PC-3 (cell line): ENCODE results near the gene CAT. TPM values are rescaled to one million over a fixed set of nuclear protein-coding genes. Genes with fewer than 3 reads are reported as not detected.

Experiments used
- ATAC-seq: fragments of 200-7000 bp; cut with Tn5 transposase; 2 replicates; pipeline ENCODE4 v1.9.1; 2020; ENCODE audit warnings: mild to moderate bottlenecking, moderate library complexity
- BruUV-seq: library from RNA; stranded (reverse); fragments of 400-500 nt; replicated peaks from 2 replicates; lab custom pipeline; 2021; lab: Mats Ljungman, UMichigan
- CTCF ChIA-PET: fragments of 300-600 bp; sonication (Branson Sonifier 250); formaldehyde crosslinking; loops from one replicate; lab custom pipeline; 2022; ENCODE audit warnings: antibody characterized with exemption; lab: Charles Lee
- POLR2A ChIA-PET: fragments of 300-600 bp; sonication (Branson Sonifier 250); formaldehyde crosslinking; loops from one replicate; lab custom pipeline; 2022; ENCODE audit warnings: antibody characterized with exemption; ENCODE audit not compliant: unreplicated experiment; lab: Charles Lee
- DNase-seq: peaks from one replicate; pipeline ENCODE4 v3.0.0-alpha.2; 2015
- H2AFZ ChIP-seq: fragments of 300-600 bp; sonication (generic); 2 replicates; pipeline ENCODE4 v1.6.0; 2016; ENCODE audit warnings: antibody characterized with exemption, low read length
- H3F3A ChIP-seq: fragments of 300-600 bp; sonication (generic); one replicate; pipeline ENCODE4 v1.6.0; 2017; ENCODE audit warnings: antibody characterized with exemption, low read length, control low read depth, mild to moderate bottlenecking; ENCODE audit not compliant: unreplicated experiment
- H3K27ac ChIP-seq: fragments of 300-600 bp; sonication (generic); 2 replicates; pipeline ENCODE4 v1.5.1; 2016; ENCODE audit warnings: mild to moderate bottlenecking, low read length
- H3K27me3 ChIP-seq: fragments of 300-600 bp; sonication (generic); 2 replicates; pipeline ENCODE4 v1.6.1; 2016; ENCODE audit warnings: low read length, mixed read lengths
- H3K36me3 ChIP-seq: fragments of 300-600 bp; sonication (generic); 2 replicates; pipeline ENCODE4 v1.6.1; 2016; ENCODE audit warnings: low read depth, mixed run types, low read length, mixed read lengths
- H3K4me1 ChIP-seq: fragments of 300-600 bp; sonication (generic); 2 replicates; pipeline ENCODE4 v1.5.1; 2016; ENCODE audit warnings: low read length; ENCODE audit not compliant: insufficient read depth
- H3K4me2 ChIP-seq: fragments of 300-600 bp; sonication (generic); 2 replicates; pipeline ENCODE4 v1.6.0; 2016; ENCODE audit warnings: low read length
- H3K4me3 ChIP-seq: fragments of 300-600 bp; sonication (generic); 2 replicates; pipeline ENCODE4 v1.5.1; 2016; ENCODE audit warnings: mild to moderate bottlenecking, low read length, mixed read lengths
- H3K79me2 ChIP-seq: fragments of 300-600 bp; sonication (generic); 2 replicates; pipeline ENCODE4 v1.6.1; 2017; ENCODE audit warnings: low read length, mixed read lengths
- H3K9ac ChIP-seq: fragments of 300-600 bp; sonication (generic); 2 replicates; pipeline ENCODE4 v1.6.0; 2016; ENCODE audit warnings: mild to moderate bottlenecking, low read length
- H3K9me2 ChIP-seq: fragments of 300-600 bp; sonication (generic); replicated peaks from 2 replicates; pipeline ENCODE4 v1.6.1; 2016; ENCODE audit warnings: mixed run types, low read length, mixed read lengths
- H3K9me3 ChIP-seq: fragments of 300-600 bp; sonication (generic); 2 replicates; pipeline ENCODE4 v1.6.1; 2016; ENCODE audit warnings: low read length, mixed read lengths
- H4K20me1 ChIP-seq: fragments of 300-600 bp; sonication (generic); 2 replicates; pipeline ENCODE4 v1.6.1; 2016; ENCODE audit warnings: low read length, mixed read lengths
- CTCF ChIP-seq: fragments of 300-600 bp; sonication (generic); conservative IDR thresholded peaks from 2 replicates; pipeline ENCODE4 v1.5.1; 2017; ENCODE audit warnings: antibody characterized with exemption, low read depth, mild to moderate bottlenecking, low read length
- EZH2 ChIP-seq: fragments of 300-600 bp; sonication (generic); IDR thresholded peaks from one replicate; pipeline ENCODE4 v1.6.1; 2017; ENCODE audit warnings: antibody characterized with exemption, mild to moderate bottlenecking, low read length; ENCODE audit not compliant: unreplicated experiment
- EZH2phosphoT487 ChIP-seq: fragments of 300-600 bp; sonication (generic); IDR thresholded peaks from 2 replicates; pipeline ENCODE4 v1.6.1; 2018; ENCODE audit warnings: mild to moderate bottlenecking, antibody characterized with exemption, low read length, borderline replicate concordance
- intact Hi-C: fragments of 100-400 bp; cut with micrococcal nuclease; formaldehyde crosslinking; loops from 2 replicates; pipeline ENCODE4 v1.9.0; 2023
- total RNA-seq: library from RNA; depleted of rRNA; stranded (reverse); fragments of >200 nt; gene quantifications from 2 replicates; pipeline ENCODE4 v1.2.3, GENCODE V29; 2014

CAT gene
- total RNA-seq, 1 experiment from 2014 or later, result 50.5 TPM

- Histone ChIP-seq H3K79me2 (no peaks in the 10 kb centered on the region), H3K9me3 (no peaks in the 10 kb centered on the region), H3K27ac (no peak overlapping the region), H4K20me1 (no peaks in the 10 kb centered on the region), H3K36me3 (no peaks in the 10 kb centered on the region), H3K4me2 (no peak overlapping the region), H3K4me3 (no peak overlapping the region), H3K27me3 (no peaks in the 10 kb centered on the region), H3K9ac (no peak overlapping the region), H3K4me1 (peaks cover 19% of the 10 kb centered on the region), H3F3A (no peaks in the 10 kb centered on the region), H3K9me2 (no peaks in the 10 kb centered on the region), H2AFZ (no peak overlapping the region)
- ChIA-PET POLR2A (no interaction called here), CTCF (no interaction called here)
- intact Hi-C loops, result no loop called here
- DNase-seq (no peak), ATAC-seq (no peak)
- no peak for TF ChIP-seq CTCF
- no peak for TF ChIP-seq EZH2phosphoT487
- TF ChIP-seq EZH2, result no peak
- BruUV-seq, result no TSS peak
Observed at GRCh38 chr11:34505874-34506273, 67.1 kb downstream of the CAT start.

- POLR2A ChIA-PET, result no interaction called here
- Histone ChIP-seq H3F3A (no peaks in the 10 kb centered on the region), H2AFZ (no peak overlapping the region), H3K4me2 (no peak overlapping the region), H3K27ac (no peak overlapping the region), H3K27me3 (no peaks in the 10 kb centered on the region), H3K36me3 (no peaks in the 10 kb centered on the region), H3K4me1 (peaks cover 6% of the 10 kb centered on the region), H3K9me3 (no peaks in the 10 kb centered on the region), H3K4me3 (no peak overlapping the region), H4K20me1 (no peaks in the 10 kb centered on the region), H3K9ac (no peak overlapping the region), H3K79me2 (no peaks in the 10 kb centered on the region), H3K9me2 (no peaks in the 10 kb centered on the region)
- no peak for ATAC-seq
- DNase-seq, result no peak
- TF ChIP-seq EZH2phosphoT487 (no peak), CTCF (no peak), EZH2 (no peak)
- intact Hi-C loops, result no loop called here
- no TSS peak for BruUV-seq
- CTCF ChIA-PET, result no interaction called here
Observed at GRCh38 chr11:34507156-34507555, 68.4 kb downstream of the CAT start.

- ChIA-PET CTCF (no interaction called here), POLR2A (no interaction called here)
- no peak overlapping the region for H2AFZ ChIP-seq
- H3K4me3 ChIP-seq, result no peak overlapping the region
- H3K79me2 ChIP-seq, result no peaks in the 10 kb centered on the region
- no peak overlapping the region for H3K4me2 ChIP-seq
- no peak overlapping the region for H3K27ac ChIP-seq
- no peaks in the 10 kb centered on the region for H4K20me1 ChIP-seq
- no peaks in the 10 kb centered on the region for H3K9me2 ChIP-seq
- H3K9me3 ChIP-seq, result no peaks in the 10 kb centered on the region
- no TSS peak for BruUV-seq
- no peaks in the 10 kb centered on the region for H3F3A ChIP-seq
- intact Hi-C loops, result no loop called here
- no peak for ATAC-seq
- no peak for DNase-seq
- H3K27me3 ChIP-seq, result no peaks in the 10 kb centered on the region
- H3K4me1 ChIP-seq, result peaks cover 1% of the 10 kb centered on the region
- TF ChIP-seq EZH2 (no peak), CTCF (no peak), EZH2phosphoT487 (no peak)
- no peak overlapping the region for H3K9ac ChIP-seq
- no peaks in the 10 kb centered on the region for H3K36me3 ChIP-seq
Observed at GRCh38 chr11:34507610-34508009, 68.9 kb downstream of the CAT start.
